Measurements from ENCODE around the gene RUNX1.

Gene RUNX1

GRCh38 chr21:34766862-34767261 lies 282.2 kb downstream of the RUNX1 start:
- no peak for DNase-seq

- no peak for DNase-seq
Measured at GRCh38 chr21:34765619-34766018, 283.5 kb downstream of the RUNX1 start.

GRCh38 chr21:34764715-34765284 lies 284.3 kb downstream of the RUNX1 start:
- no peak for DNase-seq

GRCh38 chr21:34762786-34763185 lies 286.3 kb downstream of the RUNX1 start:
- DNase-seq = no peak

- no peak for DNase-seq
Measured at GRCh38 chr21:34761758-34762330, 287.3 kb downstream of the RUNX1 start.

GRCh38 chr21:34754690-34755647 lies 294.1 kb downstream of the RUNX1 start:
- DNase-seq = no peak

GRCh38 chr21:34748862-34749261 lies 300.2 kb downstream of the RUNX1 start:
- no peak for DNase-seq

GRCh38 chr21:34745557-34746255 lies 303.4 kb downstream of the RUNX1 start:
- peak; percentile 38 for DNase-seq

- DNase-seq = no peak
Measured at GRCh38 chr21:34744801-34745200, 304.3 kb downstream of the RUNX1 start.

- DNase-seq = no peak
Measured at GRCh38 chr21:34743831-34744230, 305.3 kb downstream of the RUNX1 start.

- DNase-seq = no peak
Measured at GRCh38 chr21:34743285-34743684, 305.8 kb downstream of the RUNX1 start.

- DNase-seq = no peak
Measured at GRCh38 chr21:34740198-34740597, 308.9 kb downstream of the RUNX1 start.

All from activated effector memory CD4-positive, alpha-beta T cell treated with Interleukin-2 at 50 U/mL for 16 hours (primary cell).